GM12891 (cell line): ENCODE data around the gene HLA-F.

ENCODE experiments used
- POLR2AphosphoS5 ChIP-seq: IDR thresholded peaks from 2 replicates; pipeline ENCODE4 v1.6.1; 2011; ENCODE audit warnings: low read depth, low read length, control low read depth
- SPI1 ChIP-seq: IDR thresholded peaks from 2 replicates; pipeline ENCODE4 v1.6.1; 2011; ENCODE audit warnings: low read depth, low read length, control low read depth

GRCh38 chr6:29685718-29686326 is 37.4 kb upstream of the HLA-F start:
- no peak for TF ChIP-seq POLR2AphosphoS5
- no peak for TF ChIP-seq SPI1
